Frontal cortex (tissue), 4 donors: Measurements from ENCODE around the gene CACNB2. TPM values are rescaled to one million over a fixed set of nuclear protein-coding genes. Genes with fewer than 3 reads are reported as not detected.

Experiments used
- DNase-seq, 2 donors: peaks; one replicate each; pipeline ENCODE4 v3.0.0; 2012; ENCODE audit warnings: low spot score in 2 of 2
- FAIRE-seq: peaks from 2 replicates; lab custom pipeline; 2012; peaks lifted over from hg19 to GRCh38; lab: Jason Lieb, UNC
- total RNA-seq: library from RNA; depleted of rRNA; stranded (reverse); fragments of >200 nt; gene quantifications from one replicate; pipeline ENCODE4 v1.2.3, GENCODE V29; 2014
- donor health status: control.
- donor health status: control.
- donor health status: control.

Gene CACNB2
- total RNA-seq, 1 donor from 2014 or later: 10.6 TPM

DNA sequence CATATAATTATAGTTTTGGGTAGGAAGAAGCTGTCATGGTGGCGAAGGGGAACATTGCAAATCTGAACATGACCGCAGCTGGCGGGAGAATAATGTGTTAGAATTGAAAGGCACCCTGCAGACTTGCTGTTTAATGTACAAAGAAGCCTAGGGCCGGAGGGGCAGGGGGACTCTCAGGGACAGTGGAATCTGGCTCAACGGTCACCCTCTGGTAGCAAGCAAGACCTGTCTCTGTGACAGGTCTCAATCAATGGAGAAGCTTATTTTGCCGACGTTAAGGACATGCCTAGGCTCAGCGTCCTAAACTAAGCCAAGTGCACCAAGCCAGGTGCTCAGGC lies 333.9 kb downstream of the CACNB2 start:
- FAIRE-seq: no peak

GRCh38 chr10:18476076-18476647 lies 335.9 kb downstream of the CACNB2 start:
- DNase-seq (no peak), FAIRE-seq (no peak)

More for the DNA sequence above, 333.9 kb downstream of the CACNB2 start:
- no peak for DNase-seq

GRCh38 chr10:18478354-18478753 lies 338.1 kb downstream of the CACNB2 start:
- FAIRE-seq (no peak), DNase-seq (no peak)

DNA sequence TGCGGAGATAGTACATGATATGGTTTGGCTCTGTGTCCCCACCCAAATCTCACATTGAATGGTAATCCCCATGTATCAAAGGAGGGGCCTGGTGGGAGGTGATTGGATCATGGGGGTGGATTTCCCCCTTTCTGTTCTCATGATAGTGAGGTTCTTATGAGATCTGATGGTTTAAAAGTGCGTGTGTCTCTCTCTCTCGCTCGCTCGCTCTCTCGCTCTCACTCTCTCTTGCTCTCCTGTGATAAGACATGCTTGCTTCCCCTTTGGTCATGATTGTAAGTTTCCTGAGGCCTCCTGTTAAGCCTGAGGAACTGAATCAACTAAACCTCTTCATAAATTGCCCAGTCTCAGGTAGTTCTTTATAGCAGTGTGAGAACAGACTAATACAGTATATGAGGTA lies 339.3 kb downstream of the CACNB2 start:
- DNase-seq (no peak), FAIRE-seq (no peak)

DNA sequence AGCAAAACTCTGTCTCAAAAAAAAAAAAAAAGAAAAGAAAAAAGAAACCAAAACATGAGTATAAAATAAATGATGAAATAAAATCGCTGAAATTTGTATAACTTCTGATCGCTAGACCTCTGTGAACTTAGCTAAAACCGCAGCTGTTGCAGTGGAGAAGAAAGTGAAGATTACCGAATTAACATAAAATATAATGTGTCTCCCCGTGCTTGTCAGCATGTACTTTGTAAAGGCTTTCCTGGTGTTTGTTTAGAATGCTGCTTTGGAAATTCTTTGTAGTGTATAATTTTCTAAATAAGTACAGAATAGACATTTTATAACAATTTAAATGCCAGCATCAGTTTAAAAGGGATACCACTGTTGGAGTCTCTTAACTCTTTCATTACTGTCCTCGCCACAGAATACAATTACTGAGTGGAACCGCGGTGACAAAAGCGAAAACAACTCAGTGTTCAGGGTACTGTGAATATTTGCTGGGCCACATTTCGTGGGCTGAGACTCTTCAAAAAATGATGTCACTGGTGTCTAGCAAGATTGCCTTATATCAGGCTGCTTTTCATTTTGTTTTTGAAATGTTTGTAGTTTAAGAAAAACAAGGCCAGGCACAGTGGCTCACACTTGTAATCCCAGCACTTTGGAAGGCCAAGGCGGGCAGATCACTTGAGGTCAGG lies 343.4 kb downstream of the CACNB2 start:
- DNase-seq (no peak), FAIRE-seq (no peak)

- FAIRE-seq: no peak
- no peak for DNase-seq
These were observed 346.2 kb downstream of the CACNB2 start for GRCh38 chr10:18486438-18486837.

DNA sequence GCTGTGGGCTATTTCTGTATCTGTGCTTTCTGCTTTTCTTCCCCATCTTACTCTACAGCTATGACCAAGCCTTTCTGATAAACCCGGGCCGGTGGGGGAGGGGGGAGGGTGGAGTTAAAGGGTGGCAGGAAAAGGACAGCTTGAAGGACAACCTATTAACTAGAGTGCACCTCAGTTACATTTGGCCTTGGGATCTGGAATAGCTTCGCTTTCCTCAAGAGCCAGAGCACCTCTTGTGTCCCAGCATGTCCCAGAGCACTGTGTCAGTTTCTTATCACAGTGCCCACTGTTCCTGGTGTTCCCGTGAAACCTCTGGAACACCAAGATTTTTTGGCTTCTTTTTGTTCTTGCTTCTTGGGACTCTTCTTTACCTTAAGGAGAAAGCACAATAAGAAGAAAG lies 350.5 kb downstream of the CACNB2 start:
- FAIRE-seq (no peak), DNase-seq (no peak)

GRCh38 chr10:18497806-18498369 lies 357.7 kb downstream of the CACNB2 start:
- DNase-seq: no peak
- no peak for FAIRE-seq

DNA sequence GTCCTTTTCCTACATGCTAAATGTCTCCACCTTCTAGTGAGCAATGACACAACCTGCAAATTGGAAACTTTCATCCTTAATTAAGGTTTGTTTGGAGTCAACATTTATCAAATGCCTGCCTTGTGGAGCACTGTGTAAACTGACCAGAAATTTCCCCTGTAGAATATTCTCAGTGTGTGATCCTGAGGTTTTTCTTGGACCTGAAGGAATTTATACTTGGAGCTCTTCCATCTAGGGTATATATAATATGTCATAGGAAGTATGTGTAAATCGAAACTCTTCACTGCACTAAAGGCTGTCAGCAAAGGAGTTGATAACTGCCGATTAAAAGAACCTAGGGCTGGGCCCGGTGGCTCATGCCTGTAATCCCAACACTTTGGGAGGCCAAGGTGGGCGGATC lies 358.8 kb downstream of the CACNB2 start:
- no peak for FAIRE-seq
- no peak for DNase-seq

DNA sequence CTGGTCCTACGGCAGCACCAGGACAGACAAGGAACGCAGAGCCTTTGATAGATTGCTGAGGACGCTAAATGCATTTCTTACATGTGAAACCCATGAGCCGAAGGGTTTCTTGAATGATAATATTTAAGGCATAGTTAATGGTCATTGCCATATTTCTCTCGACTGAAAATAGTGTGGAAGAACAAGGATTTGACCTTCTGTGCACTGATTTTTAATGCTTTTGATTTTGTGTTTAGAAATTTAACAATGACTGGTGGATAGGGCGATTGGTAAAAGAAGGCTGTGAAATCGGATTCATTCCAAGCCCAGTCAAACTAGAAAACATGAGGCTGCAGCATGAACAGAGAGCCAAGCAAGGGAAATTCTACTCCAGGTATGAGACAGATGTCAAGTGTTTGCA lies 360.4 kb downstream of the CACNB2 start:
- FAIRE-seq: no peak
- DNase-seq: no peak

DNA sequence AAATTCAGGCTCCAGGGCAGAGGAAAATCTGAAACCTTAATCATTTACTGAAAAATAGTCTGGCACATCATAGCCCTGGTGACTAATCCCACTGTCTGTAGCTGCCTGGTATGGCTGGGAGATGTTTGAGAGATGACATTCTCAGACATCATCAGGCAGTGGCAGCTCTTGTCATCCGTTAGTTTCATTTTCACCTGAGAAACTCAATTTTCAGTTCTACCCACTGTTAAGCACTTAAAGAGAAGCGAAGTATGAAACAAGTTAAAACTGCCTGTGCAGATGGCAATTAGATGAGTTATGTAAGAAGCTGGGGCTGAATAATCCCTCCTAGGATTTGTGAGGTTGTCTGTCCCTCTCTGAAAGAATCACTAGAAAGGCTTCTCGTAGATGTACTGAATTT lies 361.0 kb downstream of the CACNB2 start:
- FAIRE-seq (no peak), DNase-seq (no peak)

GRCh38 chr10:18501629-18502028 lies 361.4 kb downstream of the CACNB2 start:
- DNase-seq: no peak
- no peak for FAIRE-seq

- FAIRE-seq: no peak
- DNase-seq: no peak
These were observed 363.9 kb downstream of the CACNB2 start for GRCh38 chr10:18504161-18504560.

- FAIRE-seq: no peak
- DNase-seq: no peak
These were observed 365.4 kb downstream of the CACNB2 start for GRCh38 chr10:18505456-18506118.

GRCh38 chr10:18508587-18508986 lies 368.4 kb downstream of the CACNB2 start:
- FAIRE-seq (no peak), DNase-seq (no peak)

DNA sequence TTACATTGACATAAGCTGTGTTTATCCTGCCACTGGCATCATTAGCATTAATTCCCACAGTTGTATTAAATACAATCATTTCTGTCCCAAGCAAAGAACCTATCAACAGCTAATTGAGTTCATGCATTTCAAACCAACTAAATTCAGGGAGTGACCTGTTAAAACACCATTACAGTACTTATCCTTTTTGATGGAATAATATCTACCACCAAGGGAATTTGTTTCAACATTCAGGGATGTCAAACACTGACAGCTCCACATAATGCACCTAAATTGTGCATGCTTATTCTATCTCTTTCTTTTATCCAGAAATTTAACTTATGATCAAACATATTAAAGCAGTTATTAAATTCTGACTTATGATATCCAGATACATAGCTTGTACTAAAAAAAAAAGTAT lies 374.3 kb downstream of the CACNB2 start:
- DNase-seq (no peak), FAIRE-seq (no peak)

- FAIRE-seq (no peak), DNase-seq (no peak)
These were observed 376.6 kb downstream of the CACNB2 start for GRCh38 chr10:18516851-18517250.

- FAIRE-seq (no peak), DNase-seq (no peak)
These were observed 382.8 kb downstream of the CACNB2 start for GRCh38 chr10:18523025-18523424.

DNA sequence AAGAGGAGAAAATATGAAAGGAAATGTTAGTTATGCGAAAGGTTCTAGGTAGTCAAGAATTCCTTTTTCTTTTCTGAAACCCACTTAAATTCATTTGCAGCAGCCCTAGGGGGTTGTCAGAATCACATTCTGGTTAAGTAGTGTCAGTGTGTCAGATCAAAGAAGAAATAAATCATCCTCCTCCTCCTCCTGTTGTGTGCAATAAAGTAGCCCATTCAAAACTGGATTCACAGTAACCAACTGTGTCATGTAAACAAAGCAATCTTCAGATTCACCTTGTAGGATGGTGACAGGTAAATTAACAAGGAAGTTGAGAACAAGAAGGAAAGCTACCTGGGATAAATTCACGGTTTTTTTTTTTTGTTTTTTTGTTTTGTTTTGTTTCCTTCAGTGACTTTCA lies 383.6 kb downstream of the CACNB2 start:
- FAIRE-seq: no peak
- DNase-seq: no peak

DNA sequence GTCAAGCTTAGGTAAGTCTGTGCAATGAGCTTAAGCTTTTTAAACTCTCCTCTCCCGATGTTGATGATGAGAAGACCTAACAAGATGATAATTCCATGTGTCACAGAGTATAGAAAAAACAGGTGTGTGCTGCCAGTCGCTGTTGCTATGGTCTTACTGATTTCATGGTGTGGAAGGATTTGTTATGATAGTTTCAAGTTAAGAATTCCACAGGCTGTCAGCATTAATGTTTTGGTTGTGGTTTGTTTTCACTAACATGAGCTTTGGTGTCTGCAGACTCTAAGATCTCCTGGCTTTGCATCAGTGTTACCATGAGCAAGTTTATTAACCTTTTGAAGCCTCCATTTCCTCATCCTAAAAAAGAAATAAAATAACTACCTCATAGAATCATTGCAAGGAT lies 387.5 kb downstream of the CACNB2 start:
- FAIRE-seq (no peak), DNase-seq (no peak)

DNA sequence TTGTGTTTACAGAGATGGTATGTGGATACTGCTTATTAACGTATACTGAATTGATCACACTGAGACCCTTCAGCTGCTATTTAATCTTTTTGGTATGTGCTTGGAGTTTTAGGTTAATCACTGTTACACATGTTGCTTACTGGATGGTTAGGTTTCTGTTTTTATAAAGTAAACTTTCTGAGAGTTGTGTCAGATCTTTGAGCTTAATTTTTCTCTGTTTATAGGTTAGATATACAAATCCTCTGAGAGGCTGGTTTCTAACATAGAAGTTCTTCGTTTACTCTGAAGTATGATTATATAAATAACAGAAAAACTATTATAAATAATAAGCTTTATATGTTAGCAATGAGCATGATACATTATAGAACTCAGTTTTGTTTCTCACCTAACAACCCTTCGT lies 388.1 kb downstream of the CACNB2 start:
- FAIRE-seq (no peak), DNase-seq (no peak)
